ENCODE data around the gene AP4S1. TPM values are rescaled to one million over a fixed set of nuclear protein-coding genes. Genes with fewer than 3 reads are reported as not detected.

Gene AP4S1
- total RNA-seq, 1 experiment from 2014 or later, result 3.3 TPM

DNA sequence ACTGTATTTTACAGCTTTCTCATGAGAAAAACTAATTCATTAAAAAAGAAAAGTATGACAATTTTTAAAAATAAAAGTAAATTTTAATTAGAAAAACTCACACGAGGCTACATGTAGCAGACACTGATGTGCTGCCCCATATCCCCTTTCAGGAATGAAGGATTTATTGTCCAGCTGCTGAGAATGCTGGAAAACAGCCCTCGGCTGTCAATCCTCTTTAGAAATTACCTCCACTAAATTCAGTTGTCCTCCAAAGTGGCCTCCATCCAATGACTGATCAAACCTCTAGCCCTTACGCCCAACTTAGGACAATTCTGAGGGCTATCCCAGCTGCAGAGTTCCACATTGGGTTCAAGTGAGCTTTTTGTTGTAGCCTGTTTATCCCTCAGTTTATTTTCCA is 29.8 kb upstream of the AP4S1 start:
- ChIA-PET POLR2A (no interaction called here), CTCF (no interaction called here)
- no TSS peak for BruUV-seq (replicated peaks)
- Histone ChIP-seq H3K4me3 (ENCODE audit: low read depth in 2 of 2, low read length in 2 of 2) (no peak overlapping the region), H3K27ac (ENCODE audit: low read length) (no peak overlapping the region), H3K36me3 (ENCODE audit: control insufficient read depth, insufficient read depth, low read length) (no peaks in the 10 kb centered on the region), H3K9me3 (ENCODE audit: control insufficient read depth, insufficient read depth, low read depth, low read length) (no peaks in the 10 kb centered on the region), H3K4me1 (ENCODE audit: control insufficient read depth, insufficient read depth, low read length) (peaks cover 16% of the 10 kb centered on the region), H3K27me3 (ENCODE audit: control insufficient read depth, insufficient read depth, low read length) (no peaks in the 10 kb centered on the region)
- DNase-seq (ENCODE audit: low read depth, low spot score) (no peak), ATAC-seq (no peak)
- in situ Hi-C loops (cut with HindIII; ENCODE audit: low pct_unique_long_range_greater_than_20kb, low sequenced_read_pairs), result no loop called here
- intact Hi-C loops (cut with micrococcal nuclease; ENCODE audit: unreplicated experiment), result no loop called here
- TF ChIP-seq, protein P1, sequence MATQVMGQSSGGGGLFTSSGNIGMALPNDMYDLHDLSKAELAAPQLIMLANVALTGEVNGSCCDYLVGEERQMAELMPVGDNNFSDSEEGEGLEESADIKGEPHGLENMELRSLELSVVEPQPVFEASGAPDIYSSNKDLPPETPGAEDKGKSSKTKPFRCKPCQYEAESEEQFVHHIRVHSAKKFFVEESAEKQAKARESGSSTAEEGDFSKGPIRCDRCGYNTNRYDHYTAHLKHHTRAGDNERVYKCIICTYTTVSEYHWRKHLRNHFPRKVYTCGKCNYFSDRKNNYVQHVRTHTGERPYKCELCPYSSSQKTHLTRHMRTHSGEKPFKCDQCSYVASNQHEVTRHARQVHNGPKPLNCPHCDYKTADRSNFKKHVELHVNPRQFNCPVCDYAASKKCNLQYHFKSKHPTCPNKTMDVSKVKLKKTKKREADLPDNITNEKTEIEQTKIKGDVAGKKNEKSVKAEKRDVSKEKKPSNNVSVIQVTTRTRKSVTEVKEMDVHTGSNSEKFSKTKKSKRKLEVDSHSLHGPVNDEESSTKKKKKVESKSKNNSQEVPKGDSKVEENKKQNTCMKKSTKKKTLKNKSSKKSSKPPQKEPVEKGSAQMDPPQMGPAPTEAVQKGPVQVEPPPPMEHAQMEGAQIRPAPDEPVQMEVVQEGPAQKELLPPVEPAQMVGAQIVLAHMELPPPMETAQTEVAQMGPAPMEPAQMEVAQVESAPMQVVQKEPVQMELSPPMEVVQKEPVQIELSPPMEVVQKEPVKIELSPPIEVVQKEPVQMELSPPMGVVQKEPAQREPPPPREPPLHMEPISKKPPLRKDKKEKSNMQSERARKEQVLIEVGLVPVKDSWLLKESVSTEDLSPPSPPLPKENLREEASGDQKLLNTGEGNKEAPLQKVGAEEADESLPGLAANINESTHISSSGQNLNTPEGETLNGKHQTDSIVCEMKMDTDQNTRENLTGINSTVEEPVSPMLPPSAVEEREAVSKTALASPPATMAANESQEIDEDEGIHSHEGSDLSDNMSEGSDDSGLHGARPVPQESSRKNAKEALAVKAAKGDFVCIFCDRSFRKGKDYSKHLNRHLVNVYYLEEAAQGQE (IDR thresholded peaks at IDR 0.05; ENCODE audit: insufficient read depth in 1 of 2, low read depth in 2 of 2, low read length in 1 of 2), result no peak
- no peak for TF ChIP-seq POLR2AphosphoS5 (IDR thresholded peaks at IDR 0.05; ENCODE audit: low read depth, low read length)
- TF ChIP-seq, protein P2, sequence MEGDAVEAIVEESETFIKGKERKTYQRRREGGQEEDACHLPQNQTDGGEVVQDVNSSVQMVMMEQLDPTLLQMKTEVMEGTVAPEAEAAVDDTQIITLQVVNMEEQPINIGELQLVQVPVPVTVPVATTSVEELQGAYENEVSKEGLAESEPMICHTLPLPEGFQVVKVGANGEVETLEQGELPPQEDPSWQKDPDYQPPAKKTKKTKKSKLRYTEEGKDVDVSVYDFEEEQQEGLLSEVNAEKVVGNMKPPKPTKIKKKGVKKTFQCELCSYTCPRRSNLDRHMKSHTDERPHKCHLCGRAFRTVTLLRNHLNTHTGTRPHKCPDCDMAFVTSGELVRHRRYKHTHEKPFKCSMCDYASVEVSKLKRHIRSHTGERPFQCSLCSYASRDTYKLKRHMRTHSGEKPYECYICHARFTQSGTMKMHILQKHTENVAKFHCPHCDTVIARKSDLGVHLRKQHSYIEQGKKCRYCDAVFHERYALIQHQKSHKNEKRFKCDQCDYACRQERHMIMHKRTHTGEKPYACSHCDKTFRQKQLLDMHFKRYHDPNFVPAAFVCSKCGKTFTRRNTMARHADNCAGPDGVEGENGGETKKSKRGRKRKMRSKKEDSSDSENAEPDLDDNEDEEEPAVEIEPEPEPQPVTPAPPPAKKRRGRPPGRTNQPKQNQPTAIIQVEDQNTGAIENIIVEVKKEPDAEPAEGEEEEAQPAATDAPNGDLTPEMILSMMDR (IDR thresholded peaks at IDR 0.05), result no peak
- TF ChIP-seq TCF7L2 (IDR thresholded peaks at IDR 0.05; ENCODE audit: low read depth, low read length), result no peak
- no peak for TF ChIP-seq SIN3A (IDR thresholded peaks at IDR 0.05; ENCODE audit: borderline replicate concordance, insufficient read depth, low read depth, low read length)

DNA sequence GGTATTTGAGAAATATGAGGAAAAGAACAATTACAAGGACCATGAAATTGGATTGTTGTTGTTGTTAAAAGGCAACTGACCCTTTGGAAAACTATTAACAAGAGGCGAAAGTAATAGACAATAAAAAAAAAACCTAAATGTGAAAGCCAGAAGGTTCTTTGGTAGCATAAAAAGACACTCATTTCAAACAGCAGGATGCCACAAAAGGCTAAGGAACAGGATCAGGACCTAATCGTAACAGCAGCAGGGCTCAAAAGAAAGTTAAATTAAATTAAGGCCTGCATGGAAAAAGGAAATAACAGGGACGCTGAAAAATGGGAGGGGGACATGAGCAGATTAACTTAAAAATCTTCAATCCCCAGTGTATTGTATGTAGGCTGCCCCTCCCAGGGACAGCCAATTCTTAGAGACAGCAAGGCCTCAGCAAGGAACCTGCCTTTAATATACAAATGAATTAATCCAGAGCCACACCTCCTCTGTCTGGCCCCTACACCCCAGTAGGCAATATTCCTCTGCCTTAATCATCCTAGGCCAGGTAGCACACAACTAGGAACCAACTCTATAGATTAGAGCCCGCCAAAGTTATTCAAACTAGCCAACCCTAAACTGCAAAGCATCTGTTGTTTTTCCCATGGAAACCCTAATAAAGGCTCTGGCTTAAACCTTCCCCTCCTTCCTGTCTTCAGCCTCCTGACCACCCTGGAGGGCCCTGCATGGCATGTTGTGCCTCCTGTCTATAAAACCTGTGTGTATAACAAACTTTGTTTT is 28.4 kb upstream of the AP4S1 start:
- in situ Hi-C loops (cut with HindIII; ENCODE audit: low pct_unique_long_range_greater_than_20kb, low sequenced_read_pairs), result no loop called here
- POLR2A ChIA-PET, result no interaction called here

More for the DNA sequence above, 28.4 kb upstream of the AP4S1 start:
- TF ChIP-seq, protein P2 (IDR thresholded peaks at IDR 0.05), result no peak
- DNase-seq (ENCODE audit: low read depth, low spot score), result no peak
- CTCF ChIA-PET, result no interaction called here
- BruUV-seq (replicated peaks), result no TSS peak
- Histone ChIP-seq H3K4me1 (ENCODE audit: control insufficient read depth, insufficient read depth, low read length) (peaks cover 17% of the 10 kb centered on the region), H3K4me3 (ENCODE audit: low read depth in 2 of 2, low read length in 2 of 2) (no peak overlapping the region), H3K27me3 (ENCODE audit: control insufficient read depth, insufficient read depth, low read length) (no peaks in the 10 kb centered on the region), H3K27ac (ENCODE audit: low read length) (no peak overlapping the region), H3K9me3 (ENCODE audit: control insufficient read depth, insufficient read depth, low read depth, low read length) (no peaks in the 10 kb centered on the region), H3K36me3 (ENCODE audit: control insufficient read depth, insufficient read depth, low read length) (no peaks in the 10 kb centered on the region)
- ATAC-seq, result no peak
- intact Hi-C loops (cut with micrococcal nuclease; ENCODE audit: unreplicated experiment), result no loop called here

Measured in Panc1 (cell line).